Activated CD4-positive, alpha-beta T cell treated with anti-CD3 and anti-CD28 coated beads, Interleukin-2, amount 10 ng/mL, durations not matched to agents 24 days and 14 days (primary cell): ENCODE results near the gene ZBTB37. TPM values are rescaled to one million over a fixed set of nuclear protein-coding genes. Genes with fewer than 3 reads are reported as not detected.
A peak's percentile ranks its signal among the peaks of the same experiment; 100 is the strongest.
"Not testable (repeated sequence)": the region's sequence is repeated elsewhere in the genome, so short reads cannot be mapped to it uniquely, and the experiment has no call there.

Experiments used
- DNase-seq: peaks from one replicate; pipeline ENCODE4 v3.0.0; 2022
- H3K27ac Mint-ChIP-seq: one replicate; pipeline ENCODE4 v1.8.0; 2022; ENCODE audit warnings: mild to moderate bottlenecking, mixed read lengths
- H3K27me3 Mint-ChIP-seq: one replicate; pipeline ENCODE4 v1.8.0; 2022; ENCODE audit warnings: mixed read lengths
- H3K36me3 Mint-ChIP-seq: one replicate; pipeline ENCODE4 v1.8.0; 2022; ENCODE audit warnings: low read depth, mild to moderate bottlenecking, mixed read lengths
- H3K4me1 Mint-ChIP-seq: one replicate; pipeline ENCODE4 v1.8.0; 2021; ENCODE audit warnings: mixed read lengths
- H3K4me3 Mint-ChIP-seq: one replicate; pipeline ENCODE4 v1.8.0; 2022; ENCODE audit warnings: mild to moderate bottlenecking, moderate library complexity, mixed read lengths
- H3K9me3 Mint-ChIP-seq: one replicate; pipeline ENCODE4 v1.8.0; 2021; ENCODE audit warnings: mixed read lengths
- intact Hi-C: fragments of 100-400 bp; cut with micrococcal nuclease; formaldehyde crosslinking; loops from one replicate; pipeline ENCODE4 v1.15.1; 2023
- total RNA-seq: library from RNA; stranded (reverse); gene quantifications from 2 replicates; pipeline ENCODE4 v1.2.3, GENCODE V29; 2022

Gene ZBTB37
- total RNA-seq, 1 donor from 2014 or later, result 9.1 TPM

- intact Hi-C loops, result no loop called here
- Mint-ChIP-seq H3K27ac (no peak overlapping the region), H3K4me1 (peaks cover 20% of the 10 kb centered on the region), H3K9me3 (no peaks in the 10 kb centered on the region), H3K27me3 (no peaks in the 10 kb centered on the region), H3K36me3 (peaks cover 66% of the 10 kb centered on the region), H3K4me3 (no peak overlapping the region)
- no peak for DNase-seq
Measured at GRCh38 chr1:173860065-173860464, 8.1 kb upstream of the ZBTB37 start.

- H3K4me1 Mint-ChIP-seq, result peaks cover 32% of the 10 kb centered on the region
- intact Hi-C loops, result loop anchor here (1.0 kb wide), 1 partner anchor 20 kb away; no protein-coding TSS in a partner anchor
- no peaks in the 10 kb centered on the region for H3K27me3 Mint-ChIP-seq
- H3K36me3 Mint-ChIP-seq, result peaks cover 67% of the 10 kb centered on the region
- no peak overlapping the region for H3K4me3 Mint-ChIP-seq
- DNase-seq, result no peak
- H3K27ac Mint-ChIP-seq, result no peak overlapping the region
- H3K9me3 Mint-ChIP-seq, result no peaks in the 10 kb centered on the region
Measured at GRCh38 chr1:173861731-173862145, 6.4 kb upstream of the ZBTB37 start.

GRCh38 chr1:173862146-173862768 lies 5.9 kb upstream of the ZBTB37 start:
- DNase-seq, H3K9me3 Mint-ChIP-seq: not testable (repeated sequence)

GRCh38 chr1:173862769-173863223 lies 5.4 kb upstream of the ZBTB37 start:
- intact Hi-C loops, result no loop called here
- peak overlapping the region; percentile 35 for H3K4me3 Mint-ChIP-seq
- H3K4me1 Mint-ChIP-seq, result peaks cover 35% of the 10 kb centered on the region
- no peaks in the 10 kb centered on the region for H3K27me3 Mint-ChIP-seq
- peak overlapping the region; percentile 65 for H3K27ac Mint-ChIP-seq
- peaks cover 73% of the 10 kb centered on the region for H3K36me3 Mint-ChIP-seq
- H3K9me3 Mint-ChIP-seq, result no peaks in the 10 kb centered on the region
- no peak for DNase-seq

More at GRCh38 chr1:173862146-173862768, 5.9 kb upstream of the ZBTB37 start:
- Mint-ChIP-seq H3K4me3 (peak overlapping the region; percentile 35), H3K36me3 (peaks cover 72% of the 10 kb centered on the region), H3K27ac (peak overlapping the region; percentile 65), H3K4me1 (peaks cover 34% of the 10 kb centered on the region)
- H3K27me3 Mint-ChIP-seq, intact Hi-C loops: not testable (repeated sequence)

GRCh38 chr1:173863224-173864161 lies 4.7 kb upstream of the ZBTB37 start:
- peaks cover 38% of the 10 kb centered on the region for H3K4me1 Mint-ChIP-seq
- peak overlapping the region; percentile 73 for H3K27ac Mint-ChIP-seq
- no peaks in the 10 kb centered on the region for H3K27me3 Mint-ChIP-seq
- no peaks in the 10 kb centered on the region for H3K9me3 Mint-ChIP-seq
- no peak for DNase-seq
- peak overlapping the region; percentile 92 for H3K4me3 Mint-ChIP-seq
- peaks cover 71% of the 10 kb centered on the region for H3K36me3 Mint-ChIP-seq
- intact Hi-C loops, result no loop called here

- peak overlapping the region; percentile 73 for H3K27ac Mint-ChIP-seq
- no peaks in the 10 kb centered on the region for H3K9me3 Mint-ChIP-seq
- H3K4me3 Mint-ChIP-seq, result peak overlapping the region; percentile 92
- H3K27me3 Mint-ChIP-seq, result no peaks in the 10 kb centered on the region
- DNase-seq, result no peak
- H3K36me3 Mint-ChIP-seq, result peaks cover 71% of the 10 kb centered on the region
- H3K4me1 Mint-ChIP-seq, result peaks cover 43% of the 10 kb centered on the region
- intact Hi-C loops, result no loop called here
Measured at GRCh38 chr1:173864179-173864867, 3.9 kb upstream of the ZBTB37 start.

- intact Hi-C loops, result no loop called here
- Mint-ChIP-seq H3K27ac (peak overlapping the region; percentile 99), H3K4me1 (peaks cover 51% of the 10 kb centered on the region)
Measured at GRCh38 chr1:173865468-173866164, 2.6 kb upstream of the ZBTB37 start.

GRCh38 chr1:173866413-173867115 lies 1.6 kb upstream of the ZBTB37 start:
- Mint-ChIP-seq H3K9me3 (no peaks in the 10 kb centered on the region), H3K4me3 (peak overlapping the region; percentile 92), H3K27ac (peak overlapping the region; percentile 99), H3K27me3 (no peaks in the 10 kb centered on the region), H3K4me1 (peaks cover 59% of the 10 kb centered on the region), H3K36me3 (peaks cover 70% of the 10 kb centered on the region)
- intact Hi-C loops, result no loop called here
- DNase-seq, result no peak

More at GRCh38 chr1:173865468-173866164, 2.6 kb upstream of the ZBTB37 start:
- H3K4me3 Mint-ChIP-seq, result peak overlapping the region; percentile 92
- H3K27me3 Mint-ChIP-seq, result no peaks in the 10 kb centered on the region
- peaks cover 67% of the 10 kb centered on the region for H3K36me3 Mint-ChIP-seq
- no peaks in the 10 kb centered on the region for H3K9me3 Mint-ChIP-seq
- DNase-seq, result no peak

- Mint-ChIP-seq H3K9me3 (no peaks in the 10 kb centered on the region), H3K27me3 (no peaks in the 10 kb centered on the region)
- intact Hi-C loops, result no loop called here
Measured at GRCh38 chr1:173867141-173867752, 933 bp upstream of the ZBTB37 start.

GRCh38 chr1:173867753-173868265 lies 371 bp upstream of the ZBTB37 start, which contains the start of gene GAS5:
GAS5 (minus strand) TSS chr1:173867989.
- H3K4me3 Mint-ChIP-seq, result peak within 1 kb of the TSS; percentile 92
- intact Hi-C loops, result loop anchor here (1.0 kb wide), 7 partner anchors 44 to 1336 kb away; partner anchors contain the start of genes CACYBP, CENPL, DARS2 and KLHL20
- DNase-seq, result peak; percentile 100
- no peaks in the 10 kb centered on the region for H3K9me3 Mint-ChIP-seq
- H3K4me1 Mint-ChIP-seq, result peaks cover 57% of the 10 kb centered on the region
- H3K27ac Mint-ChIP-seq, result peak within 1 kb of the TSS; percentile 99
- peaks cover 65% of the 10 kb centered on the region for H3K36me3 Mint-ChIP-seq
- no peaks in the 10 kb centered on the region for H3K27me3 Mint-ChIP-seq

More at GRCh38 chr1:173867141-173867752, 933 bp upstream of the ZBTB37 start:
- Mint-ChIP-seq H3K27ac (peak overlapping the region; percentile 99), H3K36me3 (peaks cover 67% of the 10 kb centered on the region), H3K4me3 (peak overlapping the region; percentile 92), H3K4me1 (peaks cover 57% of the 10 kb centered on the region)
- DNase-seq, result no peak

GRCh38 chr1:173869021-173869359 lies 810 bp downstream of the ZBTB37 start:
- peaks cover 59% of the 10 kb centered on the region for H3K36me3 Mint-ChIP-seq
- no peak for DNase-seq
- no peaks in the 10 kb centered on the region for H3K27me3 Mint-ChIP-seq
- peak overlapping the region; percentile 99 for H3K27ac Mint-ChIP-seq
- intact Hi-C loops, result no loop called here
- H3K4me3 Mint-ChIP-seq, result peak overlapping the region; percentile 92
- no peaks in the 10 kb centered on the region for H3K9me3 Mint-ChIP-seq
- peaks cover 56% of the 10 kb centered on the region for H3K4me1 Mint-ChIP-seq
